ENCODE measurements around the gene ZC3H18. TPM values are rescaled to one million over a fixed set of nuclear protein-coding genes. Genes with fewer than 3 reads are reported as not detected.

ZC3H18 gene
- total RNA-seq, 1 experiment from 2014 or later = 57.8 TPM

DNA sequence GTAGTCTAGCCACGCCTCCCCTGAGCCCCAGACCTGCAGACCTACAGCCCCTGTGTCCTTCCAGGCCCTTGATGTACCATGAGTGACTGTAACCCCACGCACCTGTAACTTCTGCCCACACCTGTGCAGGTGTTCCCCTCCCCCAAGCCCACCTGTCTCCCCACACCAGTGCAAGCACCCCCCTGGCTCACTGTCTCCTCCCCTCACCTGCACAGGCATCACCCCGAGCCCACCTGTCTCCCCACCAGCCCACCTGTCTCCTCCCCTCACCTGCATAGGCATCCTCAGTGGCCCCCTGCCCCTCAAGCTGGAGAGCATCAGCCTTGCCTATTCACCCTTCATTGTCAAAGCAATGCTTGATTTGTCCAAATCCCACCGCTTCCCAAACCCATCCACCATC is 32.3 kb upstream of the ZC3H18 start:
- Histone ChIP-seq H3K27ac (ENCODE audit: low read depth, low read length) (no peak overlapping the region), H3K27me3 (ENCODE audit: insufficient read depth, low read length) (no peaks in the 10 kb centered on the region), H3K36me3 (ENCODE audit: control insufficient read depth in 1 of 2, insufficient read depth in 2 of 2, low read length in 2 of 2) (no peaks in the 10 kb centered on the region; a peak in 1 of 4 replicates), H3K9ac (ENCODE audit: low read length) (no peak overlapping the region), H3K4me3 (replicated peaks in 1 of 2; ENCODE audit: low read depth in 1 of 2, low read length in 2 of 2) (no peak overlapping the region), H3K9me3 (ENCODE audit: control insufficient read depth in 1 of 2, insufficient read depth in 1 of 2, low read depth in 1 of 2, low read length in 2 of 2) (peaks cover 8 to 11% of the 10 kb centered on the region in 2 experiments; a peak in 3 of 4 replicates), H3K9me2 (ENCODE audit: insufficient read depth) (no peaks in the 10 kb centered on the region), H3K79me2 (ENCODE audit: insufficient read depth, low read length) (peaks cover 10% of the 10 kb centered on the region; the same call in 1 of the 2 replicates), H3K4me2 (ENCODE audit: low read length) (no peak overlapping the region), H4K20me1 (ENCODE audit: insufficient read depth) (no peaks in the 10 kb centered on the region), H3K4me1 (ENCODE audit: control insufficient read depth in 1 of 2, insufficient read depth in 2 of 2, low read length in 2 of 2) (peaks cover 8 to 12% of the 10 kb centered on the region in 2 experiments), H2AFZ (ENCODE audit: low read depth, low read length, poor library complexity, severe bottlenecking) (no peak overlapping the region)
- ChIA-PET CTCF (no interaction called here), RAD21 (ENCODE audit: low non-redundant PET in 1 of 2, low total read pairs in 2 of 2, uncharacterized antibody in 2 of 2, unreplicated experiment in 2 of 2) (no interaction called here), POLR2A (no interaction called here)
- ATAC-seq (no peak), DNase-seq (ENCODE audit: low read depth, low spot score) (no peak)
- TF ChIP-seq SIN3A (IDR thresholded peaks at IDR 0.05; ENCODE audit: low read depth) = no peak
- no peak for TF ChIP-seq TCF7L2 (IDR thresholded peaks at IDR 0.05; ENCODE audit: borderline replicate concordance, extremely low read depth, insufficient read depth, insufficient read length)
- no peak for TF ChIP-seq ZFX (IDR thresholded peaks at IDR 0.05)
- TF ChIP-seq REST (IDR thresholded peaks at IDR 0.05; ENCODE audit: low read depth) = no peak
- TF ChIP-seq EZH2 (IDR thresholded peaks at IDR 0.05) = no peak
- no peak for TF ChIP-seq ELF1 (IDR thresholded peaks at IDR 0.05; ENCODE audit: borderline replicate concordance, low read depth)
- no peak for TF ChIP-seq EGR1 (IDR thresholded peaks at IDR 0.05; ENCODE audit: low read depth)
- TF ChIP-seq YY1 (IDR thresholded peaks at IDR 0.05; ENCODE audit: extremely low read depth, insufficient replicate concordance, low read depth, low read length) = no peak
- TF ChIP-seq RAD21 (IDR thresholded peaks at IDR 0.05; ENCODE audit: low read depth) = no peak
- no peak for TF ChIP-seq EZH2phosphoT487 (IDR thresholded peaks at IDR 0.05; ENCODE audit: borderline replicate concordance)
- TF ChIP-seq ZBTB33 (IDR thresholded peaks at IDR 0.05; ENCODE audit: extremely low read depth, insufficient replicate concordance, low read length) = no peak
- TF ChIP-seq POLR2AphosphoS5 (IDR thresholded peaks at IDR 0.05; ENCODE audit: low read depth, low read length) = no peak
- TF ChIP-seq CBX3 (IDR thresholded peaks at IDR 0.05; ENCODE audit: low read depth) = no peak
- TF ChIP-seq, protein P1, sequence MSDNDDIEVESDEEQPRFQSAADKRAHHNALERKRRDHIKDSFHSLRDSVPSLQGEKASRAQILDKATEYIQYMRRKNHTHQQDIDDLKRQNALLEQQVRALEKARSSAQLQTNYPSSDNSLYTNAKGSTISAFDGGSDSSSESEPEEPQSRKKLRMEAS (IDR thresholded peaks at IDR 0.05) = no peak
- no peak for TF ChIP-seq CTCF (IDR thresholded peaks at IDR 0.05 in 2 of 3, conservative IDR thresholded peaks at IDR 0.05 in 1 of 3; ENCODE audit: borderline replicate concordance in 1 of 3, insufficient read depth in 1 of 3, low read depth in 2 of 3, low read length in 2 of 3)
- no peak for TF ChIP-seq CEBPB (IDR thresholded peaks at IDR 0.05; ENCODE audit: low read depth)
- no peak for TF ChIP-seq SRF (IDR thresholded peaks at IDR 0.05; ENCODE audit: low read depth)
- TF ChIP-seq JUND (IDR thresholded peaks at IDR 0.05) = no peak
- intact Hi-C loops (cut with micrococcal nuclease) = no loop called here
- BruUV-seq (replicated peaks) = no TSS peak
